ENCODE data around the gene IFI35.

The IFI35 gene

GRCh38 chr17:43006639-43007551 lies at the start of gene IFI35 (continued):
- TF ChIP-seq, protein P1, sequence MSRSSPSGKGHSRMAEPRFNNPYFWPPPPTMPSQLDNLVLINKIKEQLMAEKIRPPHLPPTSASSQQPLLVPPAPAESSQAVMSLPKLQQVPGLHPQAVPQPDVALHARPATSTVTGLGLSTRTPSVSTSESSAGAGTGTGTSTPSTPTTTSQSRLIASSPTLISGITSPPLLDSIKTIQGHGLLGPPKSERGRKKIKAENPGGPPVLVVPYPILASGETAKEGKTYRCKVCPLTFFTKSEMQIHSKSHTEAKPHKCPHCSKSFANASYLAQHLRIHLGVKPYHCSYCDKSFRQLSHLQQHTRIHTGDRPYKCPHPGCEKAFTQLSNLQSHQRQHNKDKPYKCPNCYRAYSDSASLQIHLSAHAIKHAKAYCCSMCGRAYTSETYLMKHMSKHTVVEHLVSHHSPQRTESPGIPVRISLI (tag by site-specific recombination; IDR thresholded peaks at IDR 0.05), result no peak
- TF ChIP-seq ZNF747 (tag by site-specific recombination; IDR thresholded peaks at IDR 0.05) (no peak), ZNF707 (tag by site-specific recombination; IDR thresholded peaks at IDR 0.05) (no peak), MEIS1 (CRISPR knock-in tag; IDR thresholded peaks at IDR 0.05; ENCODE audit: borderline replicate concordance) (no peak), ZNF138 (tag by site-specific recombination; IDR thresholded peaks at IDR 0.05; ENCODE audit: borderline replicate concordance) (no peak), ZNF366 (tag by site-specific recombination; conservative IDR thresholded peaks at IDR 0.05) (no peak), ZBTB7A (tag by site-specific recombination; IDR thresholded peaks at IDR 0.05; ENCODE audit: low read depth) (no peak), SETDB1 (IDR thresholded peaks at IDR 0.05; ENCODE audit: insufficient read length, low read length) (no peak), PRDM6 (tag by site-specific recombination; IDR thresholded peaks at IDR 0.05) (no peak), ZNF433 (tag by site-specific recombination; IDR thresholded peaks at IDR 0.05; ENCODE audit: low read depth) (no peak), ZIC2 (tag by site-specific recombination; IDR thresholded peaks at IDR 0.05) (peak; percentile 76), ZNF292 (tag by site-specific recombination; IDR thresholded peaks at IDR 0.05; ENCODE audit: borderline replicate concordance, low read depth) (no peak), ZNF660 (tag by site-specific recombination; IDR thresholded peaks at IDR 0.05) (no peak), ZNF133 (tag by site-specific recombination; IDR thresholded peaks at IDR 0.05) (no peak), OVOL3 (tag by site-specific recombination; IDR thresholded peaks at IDR 0.05) (no peak), ZNF837 (tag by site-specific recombination; IDR thresholded peaks at IDR 0.05) (no peak), SCRT1 (tag by site-specific recombination; IDR thresholded peaks at IDR 0.05; ENCODE audit: borderline replicate concordance) (no peak), ZNF639 (tag by site-specific recombination; IDR thresholded peaks at IDR 0.05) (no peak), ZNF211 (tag by site-specific recombination; IDR thresholded peaks at IDR 0.05; ENCODE audit: low read depth) (no peak), KLF16 (tag by site-specific recombination; IDR thresholded peaks at IDR 0.05) (no peak), ZNF626 (tag by site-specific recombination; IDR thresholded peaks at IDR 0.05) (no peak), ZNF571 (tag by site-specific recombination; IDR thresholded peaks at IDR 0.05) (no peak), ZNF24 (tag by site-specific recombination; IDR thresholded peaks at IDR 0.05) (0 out of 2 replicates have a peak, but pooled peaks have one; percentile 37), ZFP37 (tag by site-specific recombination; IDR thresholded peaks at IDR 0.05) (no peak), ZNF560 (tag by site-specific recombination; IDR thresholded peaks at IDR 0.05; ENCODE audit: borderline replicate concordance) (no peak), ZNF155 (tag by site-specific recombination; IDR thresholded peaks at IDR 0.05) (no peak), ZNF10 (tag by site-specific recombination; IDR thresholded peaks at IDR 0.05) (no peak), ZNF521 (tag by site-specific recombination; IDR thresholded peaks at IDR 0.05) (no peak), ZNF514 (tag by site-specific recombination; IDR thresholded peaks at IDR 0.05) (no peak), ZEB2 (tag by site-specific recombination; IDR thresholded peaks at IDR 0.05) (no peak)
- TF ChIP-seq, protein P2, sequence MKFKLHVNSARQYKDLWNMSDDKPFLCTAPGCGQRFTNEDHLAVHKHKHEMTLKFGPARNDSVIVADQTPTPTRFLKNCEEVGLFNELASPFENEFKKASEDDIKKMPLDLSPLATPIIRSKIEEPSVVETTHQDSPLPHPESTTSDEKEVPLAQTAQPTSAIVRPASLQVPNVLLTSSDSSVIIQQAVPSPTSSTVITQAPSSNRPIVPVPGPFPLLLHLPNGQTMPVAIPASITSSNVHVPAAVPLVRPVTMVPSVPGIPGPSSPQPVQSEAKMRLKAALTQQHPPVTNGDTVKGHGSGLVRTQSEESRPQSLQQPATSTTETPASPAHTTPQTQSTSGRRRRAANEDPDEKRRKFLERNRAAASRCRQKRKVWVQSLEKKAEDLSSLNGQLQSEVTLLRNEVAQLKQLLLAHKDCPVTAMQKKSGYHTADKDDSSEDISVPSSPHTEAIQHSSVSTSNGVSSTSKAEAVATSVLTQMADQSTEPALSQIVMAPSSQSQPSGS (tag by site-specific recombination; IDR thresholded peaks at IDR 0.05; ENCODE audit: low read depth), result no peak
- TF ChIP-seq, protein P3, sequence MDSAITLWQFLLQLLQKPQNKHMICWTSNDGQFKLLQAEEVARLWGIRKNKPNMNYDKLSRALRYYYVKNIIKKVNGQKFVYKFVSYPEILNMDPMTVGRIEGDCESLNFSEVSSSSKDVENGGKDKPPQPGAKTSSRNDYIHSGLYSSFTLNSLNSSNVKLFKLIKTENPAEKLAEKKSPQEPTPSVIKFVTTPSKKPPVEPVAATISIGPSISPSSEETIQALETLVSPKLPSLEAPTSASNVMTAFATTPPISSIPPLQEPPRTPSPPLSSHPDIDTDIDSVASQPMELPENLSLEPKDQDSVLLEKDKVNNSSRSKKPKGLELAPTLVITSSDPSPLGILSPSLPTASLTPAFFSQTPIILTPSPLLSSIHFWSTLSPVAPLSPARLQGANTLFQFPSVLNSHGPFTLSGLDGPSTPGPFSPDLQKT (IDR thresholded peaks at IDR 0.05; ENCODE audit: borderline replicate concordance, low read depth, low read length), result no peak
- TF ChIP-seq, protein P4, sequence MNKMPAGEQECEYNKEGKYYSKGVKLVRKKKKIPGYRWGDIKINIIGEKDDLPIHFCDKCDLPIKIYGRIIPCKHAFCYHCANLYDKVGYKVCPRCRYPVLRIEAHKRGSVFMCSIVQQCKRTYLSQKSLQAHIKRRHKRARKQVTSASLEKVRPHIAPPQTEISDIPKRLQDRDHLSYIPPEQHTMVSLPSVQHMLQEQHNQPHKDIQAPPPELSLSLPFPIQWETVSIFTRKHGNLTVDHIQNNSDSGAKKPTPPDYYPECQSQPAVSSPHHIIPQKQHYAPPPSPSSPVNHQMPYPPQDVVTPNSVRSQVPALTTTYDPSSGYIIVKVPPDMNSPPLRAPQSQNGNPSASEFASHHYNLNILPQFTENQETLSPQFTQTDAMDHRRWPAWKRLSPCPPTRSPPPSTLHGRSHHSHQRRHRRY (tag by site-specific recombination; IDR thresholded peaks at IDR 0.05), result no peak

Measured in HEK293 (cell line).